Esophagus squamous epithelium (tissue), 5 donors: Measurements from ENCODE around the gene NPIPA1. TPM values are rescaled to one million over a fixed set of nuclear protein-coding genes. Genes with fewer than 3 reads are reported as not detected.
"Not testable (repeated sequence)": the region's sequence is repeated elsewhere in the genome, so short reads cannot be mapped to it uniquely, and the experiment has no call there.

ENCODE experiments used
- DNase-seq: peaks from one replicate; lab custom pipeline; 2025; lab: John Stamatoyannopoulos, UW
- H3K27ac ChIP-seq, 4 donors: fragments of 200-600 bp; sonication (generic); one replicate each; pipeline ENCODE4 v1.5.1; 2016 to 2019; ENCODE audit warnings: mild to moderate bottlenecking in 1 of 4
- H3K27me3 ChIP-seq, 4 donors: fragments of 200-600 bp; sonication (generic); 1 replicate in 3 of 4; 2 replicates in 1 of 4; pipeline versions ENCODE4 v1.5.1 to v1.6.0; 2017 to 2021; ENCODE audit warnings: antibody characterized with exemption in 1 of 4
- H3K36me3 ChIP-seq, 3 donors: fragments of 200-600 bp; sonication (generic); one replicate each; pipeline ENCODE4 v1.5.1; 2016 to 2019
- H3K4me1 ChIP-seq, 3 donors: fragments of 200-600 bp; sonication (generic); one replicate each; pipeline ENCODE4 v1.5.1; 2017 to 2019
- H3K4me3 ChIP-seq, 4 donors: fragments of 200-600 bp; sonication (generic); 1 replicate in 3 of 4; 2 replicates in 1 of 4; pipeline ENCODE4 v1.5.1; 2016 to 2019; ENCODE audit warnings: mild to moderate bottlenecking in 2 of 4, moderate library complexity in 1 of 4
- H3K9me3 ChIP-seq, 3 donors: fragments of 200-600 bp; sonication (generic); one replicate each; pipeline ENCODE4 v1.5.1; 2016 to 2019
- WGBS, 2 donors: methylation state at CpG; one replicate each; pipeline ENCODE4 v1.1.5; 2018; 5-methylcytosine and 5-hydroxymethylcytosine counted together
- intact Hi-C: fragments of 100-400 bp; cut with DNase I; formaldehyde crosslinking; loops from one replicate; pipeline ENCODE4 v1.15.0; 2022
- total RNA-seq, 4 donors: library from RNA; depleted of rRNA; stranded (reverse); fragments of >200 nt; gene quantifications; one replicate each; pipeline ENCODE4 v1.1.0, GENCODE V29; 2016
- donor health status: DM: yes; HTN: yes; CAD: no.

NPIPA1 gene
- total RNA-seq = 10 to 100 TPM; 14.5 to 88.7 (median 32.2) TPM

- H3K27me3 ChIP-seq, H3K9me3 ChIP-seq, DNase-seq, H3K27ac ChIP-seq, H3K4me3 ChIP-seq, intact Hi-C loops, H3K4me1 ChIP-seq: not testable (repeated sequence)
- no CpG with 5 or more reads among the region's 4 CpGs for WGBS, 2 donors
- peaks cover 0 to 13% (median 0%) of the 10 kb centered on the region in 3 donors for H3K36me3 ChIP-seq
These were observed at the start of gene NPIPA1 for GRCh38 chr16:14937143-14937542. TSS of gene NPIPA1 (plus strand) at chr16:14937443. CDS start at chr16:14937443, 0 bp downstream.

- H3K36me3 ChIP-seq = peaks cover 0 to 16% (median 0%) of the 10 kb centered on the region in 3 donors
- H3K27ac ChIP-seq, H3K27me3 ChIP-seq, intact Hi-C loops, H3K4me3 ChIP-seq, DNase-seq, H3K4me1 ChIP-seq, H3K9me3 ChIP-seq: not testable (repeated sequence)
- 76 to 93% methylated on average over 2 to 3 of the region's 6 CpGs for WGBS, 2 donors
These were observed 45.1 kb upstream of the NPIPA1 start for GRCh38 chr16:14892111-14892510.

- H3K4me3 ChIP-seq, H3K27me3 ChIP-seq, H3K9me3 ChIP-seq, H3K4me1 ChIP-seq, DNase-seq, intact Hi-C loops, H3K27ac ChIP-seq, H3K36me3 ChIP-seq: not testable (repeated sequence)
- WGBS, 2 donors = no CpG with 5 or more reads among the region's 14 CpGs
These were observed 41.9 kb upstream of the NPIPA1 start for GRCh38 chr16:14895382-14895781.

- H3K36me3 ChIP-seq, H3K4me3 ChIP-seq, H3K9me3 ChIP-seq, DNase-seq, H3K27ac ChIP-seq, intact Hi-C loops, H3K4me1 ChIP-seq, H3K27me3 ChIP-seq: not testable (repeated sequence)
- 79 to 84% methylated on average over 7 to 8 of the region's 9 CpGs for WGBS, 2 donors
These were observed 41.2 kb upstream of the NPIPA1 start for GRCh38 chr16:14896023-14896422.

- DNase-seq, H3K36me3 ChIP-seq, H3K4me3 ChIP-seq, intact Hi-C loops, H3K4me1 ChIP-seq, H3K9me3 ChIP-seq, H3K27me3 ChIP-seq, H3K27ac ChIP-seq: not testable (repeated sequence)
- 21% methylated on average over 2 of the region's 12 CpGs; no CpG with 5 or more reads in 1 of the 2 donors for WGBS, 2 donors
These were observed 40.1 kb upstream of the NPIPA1 start for GRCh38 chr16:14897006-14897664.

GRCh38 chr16:14898162-14898561 lies 39.1 kb upstream of the NPIPA1 start:
- WGBS, 2 donors = 78 to 100% methylated on average over 3 of the region's 4 CpGs

GRCh38 chr16:14903191-14903957 lies 33.9 kb upstream of the NPIPA1 start:
- H3K36me3 ChIP-seq, H3K4me1 ChIP-seq, H3K9me3 ChIP-seq, H3K4me3 ChIP-seq, DNase-seq, H3K27me3 ChIP-seq, H3K27ac ChIP-seq, intact Hi-C loops: not testable (repeated sequence)
- 76 to 78% methylated on average over 7 of the region's 8 CpGs for WGBS, 2 donors

More at GRCh38 chr16:14898162-14898561, 39.1 kb upstream of the NPIPA1 start:
- intact Hi-C loops, H3K4me3 ChIP-seq, H3K36me3 ChIP-seq, H3K27me3 ChIP-seq, H3K4me1 ChIP-seq, H3K9me3 ChIP-seq, H3K27ac ChIP-seq, DNase-seq: not testable (repeated sequence)

- DNase-seq, intact Hi-C loops, H3K36me3 ChIP-seq, H3K27ac ChIP-seq, H3K9me3 ChIP-seq, H3K27me3 ChIP-seq, H3K4me1 ChIP-seq, H3K4me3 ChIP-seq: not testable (repeated sequence)
- WGBS, 2 donors = no CpG with 5 or more reads among the region's 4 CpGs
These were observed 27.5 kb upstream of the NPIPA1 start for GRCh38 chr16:14909744-14910143.

- H3K27ac ChIP-seq, H3K27me3 ChIP-seq, H3K4me1 ChIP-seq, intact Hi-C loops, DNase-seq, H3K9me3 ChIP-seq, H3K36me3 ChIP-seq, H3K4me3 ChIP-seq: not testable (repeated sequence)
- no CpG with 5 or more reads among the region's 85 CpGs for WGBS, 2 donors
These were observed 26.2 kb upstream of the NPIPA1 start for GRCh38 chr16:14910833-14911629.

GRCh38 chr16:14911954-14912353 lies 25.3 kb upstream of the NPIPA1 start:
- H3K36me3 ChIP-seq, DNase-seq, intact Hi-C loops, H3K9me3 ChIP-seq, H3K4me1 ChIP-seq, H3K27me3 ChIP-seq: not testable (repeated sequence)
- H3K27ac ChIP-seq = peak overlapping the region; percentile 80 to 89 (median 84)
- 0% methylated on average over 6 of the region's 33 CpGs; no CpG with 5 or more reads in 1 of the 2 donors for whole genome bisulfite sequencing, 2 donors
- H3K4me3 ChIP-seq = peak overlapping the region; percentile 42 to 69 (median 52)

GRCh38 chr16:14912588-14912987 lies 24.7 kb upstream of the NPIPA1 start:
- H3K4me3 ChIP-seq, H3K36me3 ChIP-seq, intact Hi-C loops, DNase-seq, H3K27ac ChIP-seq, H3K4me1 ChIP-seq, H3K9me3 ChIP-seq, H3K27me3 ChIP-seq: not testable (repeated sequence)
- WGBS, 2 donors = no CpG with 5 or more reads among the region's 11 CpGs

- H3K4me3 ChIP-seq, DNase-seq, H3K27me3 ChIP-seq, intact Hi-C loops, H3K9me3 ChIP-seq, H3K27ac ChIP-seq: not testable (repeated sequence)
- Histone ChIP-seq H3K36me3 (peaks cover 0 to 10% (median 0%) of the 10 kb centered on the region in 3 donors), H3K4me1 (peaks cover 0 to 11% (median 0%) of the 10 kb centered on the region in 3 donors)
- WGBS, 2 donors = no CpG with 5 or more reads among the region's 21 CpGs
These were observed 18.7 kb upstream of the NPIPA1 start for GRCh38 chr16:14918504-14918903.
